ENCODE data around the gene MCM8.

GRCh38 chr20:6040540-6040939 is 90.1 kb downstream of the MCM8 start:
- TF ChIP-seq EZH2phosphoT487 (IDR thresholded peaks at IDR 0.05; ENCODE audit: insufficient read depth, low read depth) (no peak), EZH2 (IDR thresholded peaks at IDR 0.05; ENCODE audit: insufficient read depth, poor library complexity, severe bottlenecking) (no peak)

Data from GM23248 (cell line).